Esophagus muscularis mucosa (tissue), 4 donors: Measurements from ENCODE around the gene DGKD.

Source experiments
- EP300 ChIP-seq: sonication (generic); formaldehyde crosslinking; IDR thresholded peaks from one replicate; pipeline ENCODE4 v1.6.1; 2017; ENCODE audit warnings: antibody characterized with exemption
- POLR2A ChIP-seq: fragments of 450-650 bp; IDR thresholded peaks from one replicate; pipeline ENCODE4 v1.6.1; 2017; ENCODE audit warnings: antibody characterized with exemption, moderate library complexity, mild to moderate bottlenecking, low read depth
- POLR2AphosphoS5 ChIP-seq, 2 donors: sonication (generic); formaldehyde crosslinking; IDR thresholded peaks; one replicate each; pipeline ENCODE4 v1.6.1; 2017; ENCODE audit warnings: antibody characterized with exemption in 2 of 2
- TF ChIP-seq, protein P1 (sequence below), 3 experiments: fragments of 200-600 bp in 2 of 3; fragments of 450-650 bp in 1 of 3; sonication (generic) in 2 of 3; IDR thresholded peaks; one replicate each; pipeline ENCODE4 v1.5.1; 2017 to 2019; ENCODE audit warnings: antibody characterized with exemption in 3 of 3, mild to moderate bottlenecking in 2 of 3, moderate library complexity in 1 of 3

DNA sequence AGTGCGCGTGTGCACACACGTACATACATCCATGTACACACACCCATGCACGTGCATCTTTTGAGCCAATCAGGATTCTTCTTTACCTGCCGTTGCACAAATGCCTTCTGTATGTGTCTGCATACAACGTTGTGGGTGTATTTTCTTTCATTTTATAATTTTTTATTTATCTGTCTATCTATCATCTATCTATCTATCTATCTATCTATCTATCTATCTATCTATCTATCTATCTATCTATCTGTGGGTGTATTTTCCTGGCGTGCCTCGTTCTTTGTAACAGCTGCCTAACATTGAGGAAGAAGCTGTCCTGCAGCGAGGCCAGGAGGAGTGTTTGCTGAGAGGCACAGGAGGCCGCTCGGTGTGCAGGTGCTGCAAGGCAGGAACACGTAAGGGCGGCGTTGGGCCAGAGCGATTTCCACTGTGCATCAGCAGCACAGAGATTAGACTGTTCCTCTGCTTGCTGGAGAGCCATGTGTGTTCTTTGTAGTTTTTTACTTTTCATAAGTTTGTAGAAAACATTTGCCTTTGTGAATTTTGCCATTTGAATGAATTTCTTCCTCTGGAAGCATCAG is 84.4 kb downstream of the DGKD start:
- TF ChIP-seq, protein P1, sequence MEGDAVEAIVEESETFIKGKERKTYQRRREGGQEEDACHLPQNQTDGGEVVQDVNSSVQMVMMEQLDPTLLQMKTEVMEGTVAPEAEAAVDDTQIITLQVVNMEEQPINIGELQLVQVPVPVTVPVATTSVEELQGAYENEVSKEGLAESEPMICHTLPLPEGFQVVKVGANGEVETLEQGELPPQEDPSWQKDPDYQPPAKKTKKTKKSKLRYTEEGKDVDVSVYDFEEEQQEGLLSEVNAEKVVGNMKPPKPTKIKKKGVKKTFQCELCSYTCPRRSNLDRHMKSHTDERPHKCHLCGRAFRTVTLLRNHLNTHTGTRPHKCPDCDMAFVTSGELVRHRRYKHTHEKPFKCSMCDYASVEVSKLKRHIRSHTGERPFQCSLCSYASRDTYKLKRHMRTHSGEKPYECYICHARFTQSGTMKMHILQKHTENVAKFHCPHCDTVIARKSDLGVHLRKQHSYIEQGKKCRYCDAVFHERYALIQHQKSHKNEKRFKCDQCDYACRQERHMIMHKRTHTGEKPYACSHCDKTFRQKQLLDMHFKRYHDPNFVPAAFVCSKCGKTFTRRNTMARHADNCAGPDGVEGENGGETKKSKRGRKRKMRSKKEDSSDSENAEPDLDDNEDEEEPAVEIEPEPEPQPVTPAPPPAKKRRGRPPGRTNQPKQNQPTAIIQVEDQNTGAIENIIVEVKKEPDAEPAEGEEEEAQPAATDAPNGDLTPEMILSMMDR (IDR thresholded peaks at IDR 0.05): no peak
- TF ChIP-seq POLR2A: no peak
- no peak for TF ChIP-seq POLR2AphosphoS5 (IDR thresholded peaks at IDR 0.05)
- TF ChIP-seq EP300: no peak
